ENCODE data around the gene ARIH1. TPM values are rescaled to one million over a fixed set of nuclear protein-coding genes. Genes with fewer than 3 reads are reported as not detected.
A peak's percentile ranks its signal among the peaks of the same experiment; 100 is the strongest.

ARIH1 gene
- total RNA-seq, 1 donor from 2014 or later: 171 TPM

DNA sequence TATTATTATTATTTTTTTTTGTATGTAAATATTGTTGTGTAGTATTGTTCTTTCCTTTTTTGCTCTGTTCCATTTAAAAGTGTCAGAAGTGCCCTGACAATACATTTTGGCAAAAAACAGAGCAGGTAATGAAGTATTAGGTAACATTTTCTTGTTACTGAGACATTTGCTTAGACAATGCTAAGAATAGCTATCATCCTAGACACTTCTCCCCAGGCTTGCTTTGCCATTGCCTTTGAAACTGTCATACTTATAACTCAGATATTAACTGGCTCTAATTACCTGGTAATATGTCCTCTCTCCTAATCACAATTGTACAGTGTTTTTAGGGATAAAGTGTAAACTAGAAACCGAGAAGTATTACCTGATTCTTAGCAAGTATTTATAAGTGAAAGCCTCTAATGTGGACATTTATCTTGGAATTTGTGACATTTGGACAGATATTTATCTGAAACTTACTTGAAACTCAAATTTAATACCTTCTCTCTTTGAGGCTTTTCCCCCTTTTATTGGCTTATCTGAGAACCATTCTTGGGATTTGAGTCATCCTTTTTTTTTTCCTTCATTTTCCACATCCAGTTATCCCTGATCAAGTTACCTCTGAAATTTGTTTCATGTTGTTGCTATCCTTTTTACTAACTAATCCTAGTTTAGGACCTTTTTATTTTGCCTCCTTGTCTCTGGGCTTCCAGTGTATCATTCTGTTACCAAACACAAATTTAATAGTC, 13.1 kb downstream of the ARIH1 start:
- Mint-ChIP-seq H3K4me3 (ENCODE audit: low read depth) (no peak overlapping the region), H3K9me3 (ENCODE audit: low read depth) (no peaks in the 10 kb centered on the region), H3K27ac (peak overlapping the region; percentile 18)

DNA sequence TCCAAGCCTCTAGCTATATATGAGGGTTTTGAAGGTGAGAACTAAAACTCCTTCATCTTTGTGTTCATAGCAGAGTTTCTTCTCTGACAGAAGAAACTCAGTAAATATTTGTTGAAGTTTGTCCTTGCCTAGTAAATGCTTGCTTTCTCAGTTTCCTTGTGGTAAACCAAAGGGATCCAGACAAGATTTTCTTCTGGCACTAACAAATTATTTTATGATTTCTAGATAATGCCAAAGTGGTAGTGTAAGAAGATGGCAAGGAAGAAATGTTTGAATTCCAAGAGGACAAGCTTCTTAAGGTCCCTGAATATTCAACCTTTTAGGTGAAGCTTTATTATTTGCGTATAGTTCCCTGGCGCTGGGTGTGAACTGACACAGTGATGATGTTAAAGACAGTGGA, 14.4 kb downstream of the ARIH1 start:
- Mint-ChIP-seq H3K4me3 (ENCODE audit: low read depth) (no peak overlapping the region), H3K4me1 (ENCODE audit: low read depth) (peaks cover 22% of the 10 kb centered on the region), H3K27ac (peak overlapping the region; percentile 69), H3K9me3 (ENCODE audit: low read depth) (no peaks in the 10 kb centered on the region), H3K27me3 (no peaks in the 10 kb centered on the region), H3K36me3 (ENCODE audit: insufficient read depth) (peaks cover 10% of the 10 kb centered on the region)
- no peak for DNase-seq (ENCODE audit: low spot score, unreplicated experiment)
- TF ChIP-seq, protein P1, sequence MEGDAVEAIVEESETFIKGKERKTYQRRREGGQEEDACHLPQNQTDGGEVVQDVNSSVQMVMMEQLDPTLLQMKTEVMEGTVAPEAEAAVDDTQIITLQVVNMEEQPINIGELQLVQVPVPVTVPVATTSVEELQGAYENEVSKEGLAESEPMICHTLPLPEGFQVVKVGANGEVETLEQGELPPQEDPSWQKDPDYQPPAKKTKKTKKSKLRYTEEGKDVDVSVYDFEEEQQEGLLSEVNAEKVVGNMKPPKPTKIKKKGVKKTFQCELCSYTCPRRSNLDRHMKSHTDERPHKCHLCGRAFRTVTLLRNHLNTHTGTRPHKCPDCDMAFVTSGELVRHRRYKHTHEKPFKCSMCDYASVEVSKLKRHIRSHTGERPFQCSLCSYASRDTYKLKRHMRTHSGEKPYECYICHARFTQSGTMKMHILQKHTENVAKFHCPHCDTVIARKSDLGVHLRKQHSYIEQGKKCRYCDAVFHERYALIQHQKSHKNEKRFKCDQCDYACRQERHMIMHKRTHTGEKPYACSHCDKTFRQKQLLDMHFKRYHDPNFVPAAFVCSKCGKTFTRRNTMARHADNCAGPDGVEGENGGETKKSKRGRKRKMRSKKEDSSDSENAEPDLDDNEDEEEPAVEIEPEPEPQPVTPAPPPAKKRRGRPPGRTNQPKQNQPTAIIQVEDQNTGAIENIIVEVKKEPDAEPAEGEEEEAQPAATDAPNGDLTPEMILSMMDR (IDR thresholded peaks at IDR 0.05; ENCODE audit: unreplicated experiment): no peak

More for the DNA sequence above, 13.1 kb downstream of the ARIH1 start:
- H3K27me3 Mint-ChIP-seq: no peaks in the 10 kb centered on the region
- no peak for DNase-seq (ENCODE audit: low spot score, unreplicated experiment)
- H3K36me3 Mint-ChIP-seq (ENCODE audit: insufficient read depth): peaks cover 12% of the 10 kb centered on the region
- H3K4me1 Mint-ChIP-seq (ENCODE audit: low read depth): peaks cover 19% of the 10 kb centered on the region
- TF ChIP-seq, protein P1 (IDR thresholded peaks at IDR 0.05; ENCODE audit: unreplicated experiment): no peak

DNA sequence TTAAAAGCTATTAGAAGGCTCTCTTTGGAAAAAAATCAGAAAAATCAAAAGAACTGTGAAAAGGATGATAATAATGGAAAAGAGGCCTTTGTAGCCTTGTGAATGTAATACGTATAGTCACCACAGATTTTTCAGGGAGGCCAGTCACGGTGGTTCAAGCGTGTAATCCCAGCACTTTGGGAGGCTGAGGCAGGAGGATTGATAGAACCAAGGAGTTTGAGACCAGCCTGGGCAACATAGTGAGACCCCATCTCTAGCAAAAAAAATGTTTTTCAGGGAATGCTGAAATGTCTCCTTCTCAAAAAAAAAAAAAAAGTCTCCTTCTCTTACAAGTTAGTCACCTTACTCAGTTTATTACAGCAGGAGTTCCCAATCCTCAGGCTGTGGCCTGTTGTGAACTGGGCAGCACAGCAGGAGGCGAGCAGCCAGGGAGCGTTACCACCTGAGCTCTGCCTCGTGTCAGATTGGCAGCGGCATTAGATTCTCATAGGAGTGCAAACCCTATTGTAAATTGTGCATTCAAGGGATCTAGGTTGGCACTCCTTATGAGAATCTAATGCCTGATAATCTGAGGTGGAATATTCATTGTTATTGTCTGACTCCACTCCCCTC, 15.9 kb downstream of the ARIH1 start:
- Mint-ChIP-seq H3K27me3 (no peaks in the 10 kb centered on the region), H3K4me3 (ENCODE audit: low read depth) (no peak overlapping the region), H3K9me3 (ENCODE audit: low read depth) (no peaks in the 10 kb centered on the region), H3K36me3 (ENCODE audit: insufficient read depth) (peaks cover 3% of the 10 kb centered on the region), H3K4me1 (ENCODE audit: low read depth) (peaks cover 23% of the 10 kb centered on the region), H3K27ac (peak overlapping the region; percentile 13)
- DNase-seq (ENCODE audit: low spot score, unreplicated experiment): no peak
- TF ChIP-seq, protein P1 (IDR thresholded peaks at IDR 0.05; ENCODE audit: unreplicated experiment): no peak

DNA sequence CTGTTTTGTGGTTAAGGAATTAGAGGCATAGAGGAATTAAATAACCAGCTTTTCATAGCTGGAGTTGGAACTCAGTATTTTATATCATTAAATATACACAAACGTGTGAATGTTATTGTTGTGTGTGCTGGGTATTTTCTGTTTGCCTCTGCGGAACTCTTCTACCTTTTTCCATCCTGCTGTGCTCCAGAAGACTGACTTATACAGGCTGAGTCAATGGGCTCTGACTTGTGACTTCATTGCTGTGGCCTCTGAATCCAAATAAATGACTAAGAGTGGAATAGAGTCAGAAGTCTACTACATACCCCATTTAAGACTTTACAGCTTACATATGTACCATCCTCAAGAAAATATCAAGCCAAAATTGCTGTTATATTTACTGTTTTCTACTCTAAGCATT, 17.6 kb downstream of the ARIH1 start:
- H3K9me3 Mint-ChIP-seq (ENCODE audit: low read depth): no peaks in the 10 kb centered on the region
- H3K27ac Mint-ChIP-seq: peak overlapping the region; percentile 91
- DNase-seq (ENCODE audit: low spot score, unreplicated experiment): no peak
- H3K4me3 Mint-ChIP-seq (ENCODE audit: low read depth): no peak overlapping the region
- no peaks in the 10 kb centered on the region for H3K27me3 Mint-ChIP-seq
- peaks cover 1% of the 10 kb centered on the region for H3K36me3 Mint-ChIP-seq (ENCODE audit: insufficient read depth)
- TF ChIP-seq, protein P1 (IDR thresholded peaks at IDR 0.05; ENCODE audit: unreplicated experiment): no peak
- peaks cover 23% of the 10 kb centered on the region for H3K4me1 Mint-ChIP-seq (ENCODE audit: low read depth)

DNA sequence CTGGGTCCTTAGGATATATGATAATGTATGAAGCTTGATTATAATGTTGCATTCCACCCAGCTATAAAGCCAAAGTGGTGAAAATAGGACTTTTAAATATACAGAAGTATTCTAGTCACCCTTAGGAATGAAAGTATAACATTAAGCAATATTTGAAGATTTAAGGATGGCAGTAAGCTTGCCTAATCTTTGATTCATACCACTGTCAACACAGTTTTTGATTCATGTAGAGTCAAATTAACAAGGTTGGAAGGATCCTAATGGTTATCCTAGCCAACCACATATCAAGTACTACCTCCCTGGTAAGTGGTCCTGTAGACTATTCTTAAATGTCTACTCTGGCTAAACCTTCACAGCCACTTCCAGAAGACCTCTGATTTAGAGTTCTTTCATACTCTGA, 18.6 kb downstream of the ARIH1 start:
- Mint-ChIP-seq H3K9me3 (ENCODE audit: low read depth) (no peaks in the 10 kb centered on the region), H3K27ac (peak overlapping the region; percentile 71), H3K4me3 (ENCODE audit: low read depth) (no peak overlapping the region), H3K27me3 (no peaks in the 10 kb centered on the region), H3K4me1 (ENCODE audit: low read depth) (peaks cover 20% of the 10 kb centered on the region), H3K36me3 (ENCODE audit: insufficient read depth) (peaks cover 1% of the 10 kb centered on the region)
- DNase-seq (ENCODE audit: low spot score, unreplicated experiment): no peak
- TF ChIP-seq, protein P1 (IDR thresholded peaks at IDR 0.05; ENCODE audit: unreplicated experiment): no peak

All from progenitor cell of endocrine pancreas (in vitro differentiated cells).